ENCODE results near the gene CFTR.

The CFTR gene

GRCh38 chr7:117630907-117631564 is 151.2 kb downstream of the CFTR start:
- no peaks in the 10 kb centered on the region for H3K36me3 ChIP-seq (ENCODE audit: control insufficient read depth in 5 of 5, insufficient read depth in 5 of 5, low read length in 5 of 5)
- no peaks in the 10 kb centered on the region for H3K4me1 ChIP-seq (ENCODE audit: control insufficient read depth in 5 of 5, insufficient read depth in 5 of 5, low read length in 5 of 5)
- H3K27me3 ChIP-seq (ENCODE audit: control insufficient read depth in 5 of 5, insufficient read depth in 4 of 5, low read length in 5 of 5) = no peaks in the 10 kb centered on the region
- no peak overlapping the region for H3K27ac ChIP-seq (ENCODE audit: low read depth, low read length)
- no peak overlapping the region for H3K9ac ChIP-seq (ENCODE audit: low read length in 5 of 5)
- H3K4me3 ChIP-seq (ENCODE audit: low read depth in 1 of 5, low read length in 5 of 5) = no peak overlapping the region
- H3K9me3 ChIP-seq (ENCODE audit: control insufficient read depth in 5 of 5, low read length in 5 of 5) = peaks cover 0 to 3% (median 0%) of the 10 kb centered on the region in 5 donors

GRCh38 chr7:117631652-117632051 is 151.8 kb downstream of the CFTR start:
- Histone ChIP-seq H3K9ac (ENCODE audit: low read length in 5 of 5) (no peak overlapping the region), H3K9me3 (ENCODE audit: control insufficient read depth in 5 of 5, low read length in 5 of 5) (peaks cover 0 to 3% (median 0%) of the 10 kb centered on the region in 5 donors), H3K4me3 (ENCODE audit: low read depth in 1 of 5, low read length in 5 of 5) (no peak overlapping the region), H3K27ac (ENCODE audit: low read depth, low read length) (no peak overlapping the region), H3K36me3 (ENCODE audit: control insufficient read depth in 5 of 5, insufficient read depth in 5 of 5, low read length in 5 of 5) (no peaks in the 10 kb centered on the region), H3K4me1 (ENCODE audit: control insufficient read depth in 5 of 5, insufficient read depth in 5 of 5, low read length in 5 of 5) (no peaks in the 10 kb centered on the region), H3K27me3 (ENCODE audit: control insufficient read depth in 5 of 5, insufficient read depth in 4 of 5, low read length in 5 of 5) (no peaks in the 10 kb centered on the region)

GRCh38 chr7:117637937-117638336 is 158.1 kb downstream of the CFTR start:
- H3K27ac ChIP-seq (ENCODE audit: low read depth, low read length) = no peak overlapping the region
- no peak overlapping the region for H3K4me3 ChIP-seq (ENCODE audit: low read depth in 1 of 5, low read length in 5 of 5)
- H3K9me3 ChIP-seq (ENCODE audit: control insufficient read depth in 5 of 5, low read length in 5 of 5) = peaks cover 0 to 3% (median 0%) of the 10 kb centered on the region in 5 donors
- no peaks in the 10 kb centered on the region for H3K4me1 ChIP-seq (ENCODE audit: control insufficient read depth in 5 of 5, insufficient read depth in 5 of 5, low read length in 5 of 5)
- no peaks in the 10 kb centered on the region for H3K36me3 ChIP-seq (ENCODE audit: control insufficient read depth in 5 of 5, insufficient read depth in 5 of 5, low read length in 5 of 5)
- no peak overlapping the region for H3K9ac ChIP-seq (ENCODE audit: low read length in 5 of 5)
- H3K27me3 ChIP-seq (ENCODE audit: control insufficient read depth in 5 of 5, insufficient read depth in 4 of 5, low read length in 5 of 5) = no peaks in the 10 kb centered on the region

- Histone ChIP-seq H3K9ac (ENCODE audit: low read length in 5 of 5) (no peak overlapping the region), H3K36me3 (ENCODE audit: control insufficient read depth in 5 of 5, insufficient read depth in 5 of 5, low read length in 5 of 5) (no peaks in the 10 kb centered on the region), H3K27ac (ENCODE audit: low read depth, low read length) (no peak overlapping the region), H3K4me3 (ENCODE audit: low read depth in 1 of 5, low read length in 5 of 5) (no peak overlapping the region), H3K9me3 (ENCODE audit: control insufficient read depth in 5 of 5, low read length in 5 of 5) (no peaks in the 10 kb centered on the region), H3K27me3 (ENCODE audit: control insufficient read depth in 5 of 5, insufficient read depth in 4 of 5, low read length in 5 of 5) (no peaks in the 10 kb centered on the region), H3K4me1 (ENCODE audit: control insufficient read depth in 5 of 5, insufficient read depth in 5 of 5, low read length in 5 of 5) (no peaks in the 10 kb centered on the region)
These were observed 160.1 kb downstream of the CFTR start for GRCh38 chr7:117639966-117640365.

- no peak overlapping the region for H3K9ac ChIP-seq (ENCODE audit: low read length in 5 of 5)
- no peaks in the 10 kb centered on the region for H3K9me3 ChIP-seq (ENCODE audit: control insufficient read depth in 5 of 5, low read length in 5 of 5)
- H3K4me3 ChIP-seq (ENCODE audit: low read depth in 1 of 5, low read length in 5 of 5) = no peak overlapping the region
These were observed 160.6 kb downstream of the CFTR start for GRCh38 chr7:117640465-117640864.

GRCh38 chr7:117645481-117646165 is 165.8 kb downstream of the CFTR start:
- no peak overlapping the region for H3K4me3 ChIP-seq (ENCODE audit: low read depth in 1 of 5, low read length in 5 of 5)
- no peaks in the 10 kb centered on the region for H3K9me3 ChIP-seq (ENCODE audit: control insufficient read depth in 5 of 5, low read length in 5 of 5)
- H3K9ac ChIP-seq (ENCODE audit: low read length in 5 of 5) = no peak overlapping the region
- no peaks in the 10 kb centered on the region for H3K27me3 ChIP-seq (ENCODE audit: control insufficient read depth in 5 of 5, insufficient read depth in 4 of 5, low read length in 5 of 5)
- no peak overlapping the region for H3K27ac ChIP-seq (ENCODE audit: low read depth, low read length)
- no peaks in the 10 kb centered on the region for H3K4me1 ChIP-seq (ENCODE audit: control insufficient read depth in 5 of 5, insufficient read depth in 5 of 5, low read length in 5 of 5)
- H3K36me3 ChIP-seq (ENCODE audit: control insufficient read depth in 5 of 5, insufficient read depth in 5 of 5, low read length in 5 of 5) = no peaks in the 10 kb centered on the region

More at GRCh38 chr7:117640465-117640864, 160.6 kb downstream of the CFTR start:
- Histone ChIP-seq H3K4me1 (ENCODE audit: control insufficient read depth in 5 of 5, insufficient read depth in 5 of 5, low read length in 5 of 5) (no peaks in the 10 kb centered on the region), H3K27me3 (ENCODE audit: control insufficient read depth in 5 of 5, insufficient read depth in 4 of 5, low read length in 5 of 5) (no peaks in the 10 kb centered on the region), H3K27ac (ENCODE audit: low read depth, low read length) (no peak overlapping the region), H3K36me3 (ENCODE audit: control insufficient read depth in 5 of 5, insufficient read depth in 5 of 5, low read length in 5 of 5) (no peaks in the 10 kb centered on the region)

- Histone ChIP-seq H3K27ac (ENCODE audit: low read depth, low read length) (no peak overlapping the region), H3K36me3 (ENCODE audit: control insufficient read depth in 5 of 5, insufficient read depth in 5 of 5, low read length in 5 of 5) (no peaks in the 10 kb centered on the region), H3K4me1 (ENCODE audit: control insufficient read depth in 5 of 5, insufficient read depth in 5 of 5, low read length in 5 of 5) (no peaks in the 10 kb centered on the region), H3K9me3 (ENCODE audit: control insufficient read depth in 5 of 5, low read length in 5 of 5) (no peaks in the 10 kb centered on the region), H3K27me3 (ENCODE audit: control insufficient read depth in 5 of 5, insufficient read depth in 4 of 5, low read length in 5 of 5) (no peaks in the 10 kb centered on the region), H3K4me3 (ENCODE audit: low read depth in 1 of 5, low read length in 5 of 5) (no peak overlapping the region), H3K9ac (ENCODE audit: low read length in 5 of 5) (no peak overlapping the region)
These were observed 168.5 kb downstream of the CFTR start for GRCh38 chr7:117648203-117648866.

- Histone ChIP-seq H3K9ac (ENCODE audit: low read length in 5 of 5) (no peak overlapping the region), H3K4me1 (ENCODE audit: control insufficient read depth in 5 of 5, insufficient read depth in 5 of 5, low read length in 5 of 5) (no peaks in the 10 kb centered on the region), H3K36me3 (ENCODE audit: control insufficient read depth in 5 of 5, insufficient read depth in 5 of 5, low read length in 5 of 5) (no peaks in the 10 kb centered on the region), H3K9me3 (ENCODE audit: control insufficient read depth in 5 of 5, low read length in 5 of 5) (no peaks in the 10 kb centered on the region), H3K4me3 (ENCODE audit: low read depth in 1 of 5, low read length in 5 of 5) (no peak overlapping the region), H3K27me3 (ENCODE audit: control insufficient read depth in 5 of 5, insufficient read depth in 4 of 5, low read length in 5 of 5) (no peaks in the 10 kb centered on the region), H3K27ac (ENCODE audit: low read depth, low read length) (no peak overlapping the region)
These were observed 173.3 kb downstream of the CFTR start for GRCh38 chr7:117652943-117653680.

- H3K27ac ChIP-seq (ENCODE audit: low read depth, low read length) = no peak overlapping the region
- no peaks in the 10 kb centered on the region for H3K9me3 ChIP-seq (ENCODE audit: control insufficient read depth in 5 of 5, low read length in 5 of 5)
- H3K4me1 ChIP-seq (ENCODE audit: control insufficient read depth in 5 of 5, insufficient read depth in 5 of 5, low read length in 5 of 5) = peaks cover 0 to 8% (median 0%) of the 10 kb centered on the region in 5 donors
- no peaks in the 10 kb centered on the region for H3K27me3 ChIP-seq (ENCODE audit: control insufficient read depth in 5 of 5, insufficient read depth in 4 of 5, low read length in 5 of 5)
- no peaks in the 10 kb centered on the region for H3K36me3 ChIP-seq (ENCODE audit: control insufficient read depth in 5 of 5, insufficient read depth in 5 of 5, low read length in 5 of 5)
- no peak overlapping the region for H3K9ac ChIP-seq (ENCODE audit: low read length in 5 of 5)
- no peak overlapping the region for H3K4me3 ChIP-seq (ENCODE audit: low read depth in 1 of 5, low read length in 5 of 5)
These were observed 175.0 kb downstream of the CFTR start for GRCh38 chr7:117654780-117655179.

- Histone ChIP-seq H3K9ac (ENCODE audit: low read length in 5 of 5) (no peak overlapping the region), H3K9me3 (ENCODE audit: control insufficient read depth in 5 of 5, low read length in 5 of 5) (no peaks in the 10 kb centered on the region), H3K4me3 (ENCODE audit: low read depth in 1 of 5, low read length in 5 of 5) (no peak overlapping the region), H3K27ac (ENCODE audit: low read depth, low read length) (no peak overlapping the region), H3K27me3 (ENCODE audit: control insufficient read depth in 5 of 5, insufficient read depth in 4 of 5, low read length in 5 of 5) (no peaks in the 10 kb centered on the region), H3K4me1 (ENCODE audit: control insufficient read depth in 5 of 5, insufficient read depth in 5 of 5, low read length in 5 of 5) (peaks cover 0 to 8% (median 0%) of the 10 kb centered on the region in 5 donors), H3K36me3 (ENCODE audit: control insufficient read depth in 5 of 5, insufficient read depth in 5 of 5, low read length in 5 of 5) (no peaks in the 10 kb centered on the region)
These were observed 177.0 kb downstream of the CFTR start for GRCh38 chr7:117656806-117657205.

Measured in subcutaneous abdominal adipose tissue (tissue), 5 donors.